ENCODE measurements around the gene SLAMF6.
"Not testable (repeated sequence)": the region's sequence is repeated elsewhere in the genome, so short reads cannot be mapped to it uniquely, and the experiment has no call there.

The SLAMF6 gene

GRCh38 chr1:160500321-160500990 is 22.6 kb downstream of the SLAMF6 start:
- no peak for DNase-seq

GRCh38 chr1:160499631-160500030 is 23.4 kb downstream of the SLAMF6 start:
- DNase-seq: no peak

- not testable (repeated sequence) for DNase-seq
Measured at GRCh38 chr1:160498301-160499065, 24.6 kb downstream of the SLAMF6 start.

DNA sequence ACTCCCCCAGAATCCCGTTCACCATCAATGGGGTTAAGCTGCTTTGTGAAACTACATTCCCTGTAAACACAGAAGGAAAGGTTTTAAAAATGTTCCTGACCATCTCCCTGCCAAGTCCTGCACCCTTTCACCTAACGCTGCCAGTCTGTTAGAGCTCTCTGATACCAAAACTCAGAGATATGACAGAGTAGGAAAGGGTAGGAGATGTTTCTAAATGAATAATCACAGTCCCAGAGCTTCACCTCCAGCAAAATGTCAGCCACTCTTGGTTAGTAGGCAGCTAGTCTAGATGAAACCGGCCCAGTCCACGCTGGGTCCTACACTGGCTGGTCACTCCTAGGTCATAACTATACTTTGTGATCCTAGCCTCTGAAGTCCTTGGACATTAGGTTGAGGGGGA is 26.7 kb downstream of the SLAMF6 start:
- no peak for DNase-seq

DNA sequence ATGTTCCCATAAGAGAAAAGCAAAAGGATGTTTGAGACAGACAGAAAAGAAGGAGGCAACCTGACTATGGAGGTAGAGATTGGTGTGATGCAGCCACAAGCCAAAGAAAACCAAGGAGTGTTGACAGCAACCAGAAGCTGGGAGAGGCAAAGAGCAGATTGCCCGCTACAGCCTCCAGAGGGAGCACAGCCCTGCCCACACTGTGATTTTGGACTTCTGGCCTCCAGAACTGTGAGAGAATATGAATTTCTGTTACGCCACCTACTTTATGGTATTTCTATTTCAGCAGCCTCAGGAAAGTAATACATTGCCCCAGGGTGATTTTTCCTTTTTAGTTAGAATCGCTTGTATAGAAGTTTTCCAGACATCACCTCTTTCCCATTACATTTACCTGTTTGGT is 28.4 kb downstream of the SLAMF6 start:
- DNase-seq: no peak

DNA sequence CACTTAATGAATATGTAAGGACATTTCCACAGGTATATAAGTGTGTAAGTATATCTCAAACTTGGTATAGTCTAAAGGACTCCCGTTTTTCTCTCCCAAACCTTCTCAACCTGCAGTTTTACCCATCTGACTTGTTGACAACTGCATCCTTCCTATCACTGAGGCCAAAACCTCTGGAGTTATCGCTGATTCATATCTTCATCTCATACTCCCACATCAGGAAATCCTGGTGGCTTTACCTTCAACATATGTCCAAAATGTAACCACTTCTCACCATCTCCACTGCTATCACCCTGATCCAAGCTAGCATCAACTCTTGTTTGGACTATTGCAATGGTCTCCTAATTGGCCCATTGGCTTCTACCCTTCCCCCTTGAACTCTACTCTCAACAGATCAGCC is 30.4 kb downstream of the SLAMF6 start:
- DNase-seq: no peak

DNA sequence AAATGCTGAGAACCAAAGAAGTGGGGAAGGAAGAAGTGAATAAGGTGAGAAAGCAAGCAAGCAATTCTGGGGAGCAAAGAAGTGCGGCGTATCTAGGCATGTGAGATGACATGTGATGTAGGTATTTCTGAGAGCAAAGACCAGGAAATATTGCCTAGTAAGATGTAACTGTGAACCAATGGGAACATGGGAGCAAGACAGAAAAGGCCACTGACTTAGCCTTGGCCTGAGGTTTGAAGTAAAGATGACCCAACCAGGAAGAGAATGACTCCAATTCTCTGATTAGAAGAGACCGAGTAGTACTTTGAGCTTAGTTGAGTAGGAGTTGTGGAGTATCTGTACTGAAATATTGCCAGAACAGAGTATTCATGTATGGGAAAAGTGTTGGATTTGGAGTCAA is 31.1 kb downstream of the SLAMF6 start:
- no peak for DNase-seq

DNA sequence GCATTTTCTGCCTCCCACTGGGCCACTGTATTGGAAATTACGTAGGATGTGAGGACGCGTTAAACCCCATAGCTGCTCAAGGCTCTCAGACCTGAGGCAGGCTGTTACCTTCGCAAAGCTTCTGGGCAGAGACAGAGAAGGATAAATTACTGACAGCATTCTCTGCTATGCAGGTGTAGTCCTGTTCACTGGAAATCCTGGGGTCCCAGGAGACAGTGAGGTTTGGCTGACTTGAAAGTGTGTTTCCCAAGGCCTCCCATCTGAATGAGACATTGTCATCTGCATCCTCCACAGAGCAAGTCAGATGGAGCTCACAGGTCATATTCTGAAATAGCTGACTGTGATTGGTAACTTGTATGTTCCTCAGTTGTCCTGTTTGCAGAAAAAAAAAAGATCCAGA is 32.0 kb downstream of the SLAMF6 start:
- no peak for DNase-seq

GRCh38 chr1:160489513-160490261 is 33.4 kb downstream of the SLAMF6 start:
- DNase-seq: no peak

GRCh38 chr1:160488347-160489058 is 34.6 kb downstream of the SLAMF6 start:
- no peak for DNase-seq

DNA sequence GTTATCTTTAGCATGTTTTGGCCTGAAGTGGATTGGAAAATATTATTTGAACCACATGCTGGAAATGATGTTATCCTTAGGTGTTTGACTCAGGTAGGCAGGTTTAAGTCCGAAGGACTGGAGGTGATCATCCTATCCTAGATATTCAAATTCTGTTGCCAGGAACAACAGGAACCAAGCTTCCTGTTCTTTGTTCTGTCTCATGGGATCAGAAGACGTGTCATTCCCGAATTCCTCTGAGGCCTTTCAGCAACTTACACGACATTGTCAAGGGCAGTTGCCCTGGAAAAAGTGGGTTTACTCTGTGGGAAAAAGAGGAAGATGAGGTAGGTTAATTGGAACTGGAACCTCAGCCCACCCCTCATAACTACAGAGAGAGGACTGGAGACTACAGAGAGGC is 36.6 kb downstream of the SLAMF6 start:
- no peak for DNase-seq

GRCh38 chr1:160483505-160484185 is 39.4 kb downstream of the SLAMF6 start:
- no peak for DNase-seq

DNA sequence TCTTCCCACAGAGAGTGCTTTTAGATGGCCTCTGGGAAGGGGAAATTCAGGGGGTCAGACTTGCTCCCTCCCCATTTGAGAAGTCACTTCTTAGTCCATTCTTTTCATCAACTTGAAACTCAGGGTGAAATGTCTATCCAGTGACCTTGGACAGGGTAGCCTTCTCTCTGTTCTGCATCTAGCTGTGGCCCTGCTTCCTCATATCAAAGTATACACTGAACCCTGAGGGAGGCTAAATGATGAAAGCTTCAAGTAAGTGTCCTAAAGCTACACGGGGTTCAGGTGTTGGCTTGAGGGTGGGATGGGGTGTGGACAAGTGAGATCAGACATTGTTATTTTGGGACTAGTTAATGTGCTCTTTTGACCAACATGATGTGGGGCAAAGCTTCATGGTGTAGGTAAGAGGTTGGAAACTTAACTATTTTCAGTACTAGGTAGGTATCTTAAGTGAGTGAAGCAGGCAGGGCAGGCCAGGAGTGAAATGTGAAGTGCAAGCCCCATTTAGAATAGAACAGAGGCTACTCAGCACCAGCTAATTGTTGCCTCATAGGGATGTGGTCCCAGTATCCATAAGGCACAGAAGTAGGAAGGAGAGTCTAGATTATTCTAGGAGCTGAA is 41.0 kb downstream of the SLAMF6 start:
- no peak for DNase-seq

DNA sequence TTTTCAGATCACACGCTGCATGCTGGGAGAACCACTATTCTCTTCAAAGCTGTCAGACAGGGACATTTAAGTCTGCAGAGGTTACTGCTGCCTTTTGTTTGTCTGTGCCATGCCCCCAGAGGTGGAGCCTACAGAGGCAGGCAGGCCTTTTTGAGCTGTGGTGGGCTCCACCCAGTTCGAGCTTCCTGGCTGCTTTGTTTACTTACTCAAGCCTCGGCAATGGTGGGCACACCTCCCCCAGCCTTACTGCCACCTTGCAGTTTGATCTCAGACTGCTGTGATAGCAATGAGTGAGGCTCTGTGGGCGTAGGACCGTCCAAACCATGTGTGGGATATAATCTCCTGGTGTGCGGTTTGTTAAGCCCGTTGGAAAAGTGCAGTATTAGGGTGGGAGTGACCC is 42.3 kb downstream of the SLAMF6 start:
- DNase-seq: not testable (repeated sequence)

DNA sequence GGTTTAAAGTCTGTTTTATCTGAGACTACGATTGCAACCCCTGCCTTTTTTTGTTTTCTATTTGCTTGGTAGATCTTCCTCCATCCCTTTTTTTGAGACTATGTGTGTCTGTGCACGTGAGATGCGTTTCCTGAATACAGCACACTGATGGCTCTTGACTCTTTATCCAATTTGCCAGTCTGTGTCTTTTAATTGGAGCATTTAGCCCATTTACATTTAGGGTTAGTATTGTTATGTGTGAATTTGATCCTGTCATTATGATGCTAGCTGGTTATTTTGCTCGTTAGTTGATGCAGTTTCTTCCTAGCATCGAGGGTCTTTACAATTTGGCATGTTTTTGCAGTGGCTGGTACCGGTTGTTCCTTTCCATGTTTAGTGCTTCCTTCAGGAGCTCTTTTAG is 44.0 kb downstream of the SLAMF6 start:
- not testable (repeated sequence) for DNase-seq

- no peak for DNase-seq
Measured at GRCh38 chr1:160474392-160475242, 48.4 kb downstream of the SLAMF6 start.

- DNase-seq: no peak
Measured at GRCh38 chr1:160472112-160472511, 50.9 kb downstream of the SLAMF6 start.

GRCh38 chr1:160471253-160471652 is 51.8 kb downstream of the SLAMF6 start:
- DNase-seq: no peak

DNA sequence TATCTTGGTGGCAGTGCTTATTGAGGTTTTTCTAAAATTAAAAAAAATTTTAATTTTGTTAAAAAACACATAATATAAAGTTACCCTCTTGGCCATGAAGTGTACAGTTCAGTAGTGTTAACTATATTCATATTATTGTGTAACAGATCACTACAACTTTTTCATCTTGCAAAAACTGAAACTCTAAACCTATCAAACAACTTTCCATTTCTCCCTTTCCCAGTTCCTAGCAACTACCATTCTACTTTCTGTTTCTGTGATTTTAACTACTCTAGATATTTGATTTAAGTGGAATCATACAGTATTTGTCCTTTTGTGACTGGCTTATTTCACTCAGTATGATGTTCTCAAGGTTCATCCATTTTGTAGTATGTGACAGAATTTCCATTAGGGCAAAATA is 55.5 kb downstream of the SLAMF6 start:
- DNase-seq: no peak

DNA sequence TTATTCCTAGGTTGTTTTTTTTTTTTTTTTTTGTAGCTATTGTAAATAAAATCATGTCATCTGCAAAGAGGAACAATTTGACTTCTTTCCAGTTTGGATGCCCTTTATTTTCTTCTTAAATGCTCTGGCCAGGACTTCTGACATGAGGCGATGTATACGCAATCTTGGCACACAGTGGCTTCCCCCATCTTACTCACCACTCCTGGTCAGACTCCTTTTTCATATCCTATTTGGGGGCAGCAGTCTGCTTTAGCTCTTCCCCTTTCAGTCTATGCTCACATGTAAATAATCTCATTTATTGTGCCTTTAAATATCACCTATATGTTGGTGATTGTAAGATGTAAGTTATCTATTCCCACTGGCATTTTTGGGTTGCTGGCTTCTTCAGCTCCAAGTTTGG is 56.1 kb downstream of the SLAMF6 start:
- DNase-seq: no peak

DNA sequence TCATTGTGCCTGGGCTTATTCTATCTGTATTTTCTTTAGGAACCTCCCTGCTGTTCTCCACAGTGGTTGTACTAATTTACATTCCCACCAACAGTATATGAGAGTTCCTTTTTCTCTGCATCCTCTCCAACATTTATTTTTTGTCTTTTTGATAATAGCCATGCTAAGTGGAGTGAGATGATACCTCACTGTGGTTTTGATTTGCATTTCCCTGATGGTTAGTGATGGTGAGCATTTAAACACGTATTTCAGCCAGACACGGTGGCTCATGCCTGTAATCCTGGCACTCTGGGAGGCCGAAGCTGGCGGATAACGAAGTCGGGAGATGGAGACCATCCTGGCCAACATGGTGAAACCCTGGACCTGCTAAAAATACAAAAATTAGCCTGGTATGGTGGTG is 57.9 kb downstream of the SLAMF6 start:
- no peak for DNase-seq

Measured in fibroblast of upper back skin (primary cell).